ENCODE measurements around the gene PPP1R12B.
A peak's percentile ranks its signal among the peaks of the same experiment; 100 is the strongest.
"Not testable (repeated sequence)": the region's sequence is repeated elsewhere in the genome, so short reads cannot be mapped to it uniquely, and the experiment has no call there.

PPP1R12B gene

DNA sequence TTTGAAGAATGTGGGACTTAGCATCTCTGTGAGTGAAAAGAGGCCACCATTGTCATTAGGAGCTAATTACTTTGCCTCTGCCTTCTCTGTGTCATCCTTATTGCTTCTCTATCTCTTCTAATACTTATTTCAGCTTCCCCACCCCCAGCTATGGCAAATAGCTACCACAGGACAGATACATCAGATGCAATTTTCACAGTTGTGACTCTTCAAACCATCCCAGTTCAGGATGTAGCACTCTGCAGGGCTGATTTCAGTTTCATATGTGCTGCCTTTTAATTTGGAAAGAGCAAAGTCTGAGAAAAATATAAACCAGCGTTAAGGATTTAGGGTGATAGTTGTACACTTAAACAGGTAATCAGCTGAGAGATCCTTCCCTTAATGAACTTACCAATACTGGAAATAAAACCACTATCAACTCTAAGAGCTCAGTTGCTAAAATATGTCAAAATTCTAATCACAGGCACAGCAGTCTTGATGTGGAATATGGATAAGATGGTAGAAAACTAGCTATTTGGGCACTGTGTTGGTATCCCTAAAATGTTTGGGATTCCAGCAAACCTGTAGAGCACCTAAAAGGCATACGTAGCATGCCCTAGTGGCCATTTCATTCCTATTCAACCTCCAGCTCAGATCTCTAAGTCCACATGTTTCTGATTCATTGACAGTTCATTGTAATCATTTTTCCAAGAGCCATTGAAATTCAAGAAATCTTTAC, 213.4 kb downstream of the PPP1R12B start:
- no peak for DNase-seq (ENCODE audit: low read depth)

DNA sequence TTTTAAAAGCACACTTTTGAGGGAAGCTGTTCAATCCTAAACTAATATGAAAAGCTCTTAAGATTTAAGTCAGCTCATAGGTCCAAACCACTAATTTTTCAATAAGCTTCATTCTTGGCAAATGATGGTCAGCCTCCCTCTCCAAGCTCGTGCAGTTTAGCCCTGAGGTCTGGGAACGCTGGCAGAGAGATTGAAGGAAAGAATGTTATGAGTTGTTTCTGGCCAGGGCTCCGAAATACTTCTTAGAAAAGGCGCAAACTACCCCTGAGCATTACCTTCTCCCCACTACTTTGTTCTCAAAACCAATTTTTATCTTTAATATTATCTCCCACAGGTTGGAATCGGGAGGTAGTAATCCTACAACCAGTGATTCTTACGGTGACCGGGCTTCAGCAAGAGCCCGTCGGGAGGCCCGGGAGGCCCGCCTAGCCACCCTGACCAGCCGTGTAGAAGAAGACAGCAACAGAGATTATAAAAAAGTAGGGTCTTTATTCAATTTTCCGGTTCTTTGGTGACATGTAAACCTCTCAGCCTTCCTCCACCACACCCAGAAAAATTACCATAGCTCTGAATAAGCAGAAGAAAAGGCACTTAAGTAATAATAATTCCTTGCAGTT, 214.1 kb downstream of the PPP1R12B start:
- DNase-seq (ENCODE audit: low read depth), result peak; percentile 60

DNA sequence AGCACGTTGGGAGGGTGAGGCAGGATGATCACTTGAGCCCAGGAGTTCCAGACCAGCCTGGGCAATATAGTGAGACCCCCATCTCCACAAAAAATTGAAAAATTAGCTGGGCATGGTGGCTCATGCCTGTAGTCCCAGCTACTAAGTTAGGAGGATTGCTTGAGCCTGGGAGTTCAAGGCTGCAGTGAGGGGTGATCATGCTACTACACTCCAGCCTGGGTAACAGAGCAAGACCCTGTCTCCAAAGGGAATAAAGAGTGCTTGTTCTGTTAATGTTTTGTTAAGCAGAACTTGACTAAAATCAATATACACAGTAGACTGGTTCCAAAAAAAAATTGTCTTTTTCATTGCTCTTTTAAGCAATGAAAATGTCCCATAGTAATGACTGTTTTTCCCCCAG, 215.3 kb downstream of the PPP1R12B start:
- DNase-seq (ENCODE audit: low read depth), result no peak

DNA sequence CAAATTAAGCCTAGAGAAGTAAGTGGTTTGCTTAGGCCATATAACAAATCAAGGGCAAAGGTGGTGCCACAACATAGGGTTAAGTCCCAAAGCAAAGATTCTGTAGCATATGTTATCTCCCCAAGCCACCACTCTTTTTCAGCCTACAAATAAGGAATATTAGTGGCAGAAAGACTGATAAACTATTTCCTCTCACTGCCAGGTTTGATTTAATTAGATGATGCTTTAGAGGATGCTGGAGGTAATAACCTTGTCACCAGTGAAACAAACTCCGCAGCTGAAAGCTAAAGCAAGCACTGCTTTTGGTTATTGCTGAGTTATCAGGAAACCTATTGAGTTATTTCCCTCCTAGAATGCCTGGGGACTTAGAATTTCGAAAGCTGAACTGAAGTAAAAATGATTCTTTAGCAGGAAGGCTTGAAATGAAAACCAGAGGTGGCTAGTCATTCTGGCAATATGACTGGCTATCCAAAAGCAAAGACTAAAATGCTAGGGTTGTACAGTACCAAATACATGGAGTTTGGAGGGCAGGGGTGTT, 216.5 kb downstream of the PPP1R12B start:
- DNase-seq (ENCODE audit: low read depth), result no peak

DNA sequence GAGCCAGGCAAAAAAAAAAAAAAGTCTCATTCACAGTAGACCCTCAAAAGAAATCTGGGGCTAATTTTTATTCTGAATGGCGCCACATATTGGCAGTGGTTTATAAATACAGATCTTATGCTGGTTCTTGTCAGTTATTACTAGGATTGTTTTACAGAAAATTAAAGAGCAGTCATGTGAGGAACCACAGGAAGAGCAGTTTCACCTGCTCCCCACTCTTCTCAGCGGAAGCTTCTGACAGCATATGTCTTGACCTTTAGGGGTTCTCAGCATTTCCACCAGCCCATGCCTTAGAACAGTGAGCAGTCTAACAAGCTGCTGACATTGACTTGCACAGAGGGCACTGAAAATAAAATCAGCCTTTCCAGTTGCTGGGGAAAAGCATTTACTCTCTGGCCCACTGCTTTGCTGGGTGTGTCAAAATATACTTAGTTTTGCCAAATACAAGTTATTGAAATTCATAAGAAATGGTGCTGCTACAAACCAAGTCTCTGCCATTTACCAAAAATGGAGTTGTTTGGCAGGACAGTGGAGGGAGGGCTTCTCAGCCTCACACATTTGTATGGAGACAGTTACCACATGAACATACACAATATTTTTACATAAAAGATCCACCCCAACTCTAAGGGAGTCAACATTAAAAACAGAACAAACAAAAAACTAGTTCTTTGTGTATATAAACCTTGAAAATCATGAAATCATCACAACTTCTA, 217.5 kb downstream of the PPP1R12B start:
- DNase-seq (ENCODE audit: low read depth), result no peak

DNA sequence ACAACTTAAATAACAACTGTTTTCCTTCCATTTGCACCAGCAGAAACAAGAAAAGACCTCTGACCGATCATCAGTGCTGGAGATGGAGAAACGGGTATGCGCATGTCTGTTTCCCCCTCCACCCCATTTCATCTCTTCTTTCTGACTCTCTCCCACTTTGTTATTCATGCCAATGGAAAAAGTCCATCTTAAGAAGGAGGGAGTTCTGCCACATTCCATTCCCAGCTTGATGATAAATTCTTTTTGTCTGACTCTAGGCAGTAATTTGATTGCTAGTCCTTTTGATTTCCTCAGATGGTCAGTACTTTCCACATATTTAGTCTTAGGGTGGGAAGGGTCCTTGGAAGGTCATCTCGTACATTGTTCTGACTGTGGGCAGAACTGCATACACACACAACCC, 219.2 kb downstream of the PPP1R12B start:
- DNase-seq (ENCODE audit: low read depth), result peak; percentile 90

DNA sequence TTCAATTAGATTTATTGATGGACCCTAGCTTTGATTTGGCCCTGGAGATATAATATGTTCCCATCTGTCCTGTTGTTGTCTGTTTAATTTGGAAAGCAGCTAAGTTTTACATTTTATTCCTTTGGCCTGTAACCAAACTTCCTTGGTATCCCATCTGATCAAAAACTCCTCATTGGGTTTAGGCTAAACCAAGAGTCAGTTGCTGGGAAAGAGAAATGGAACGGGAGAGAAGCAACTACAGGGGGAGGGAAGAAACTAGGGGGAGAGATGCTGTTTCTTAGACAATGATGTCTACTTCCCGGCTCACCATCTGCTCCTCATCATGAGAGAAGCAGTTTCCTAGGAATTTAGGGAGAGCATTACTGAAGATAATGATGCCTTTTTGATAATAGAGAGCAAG, 219.9 kb downstream of the PPP1R12B start:
- DNase-seq (ENCODE audit: low read depth), result peak; percentile 70

DNA sequence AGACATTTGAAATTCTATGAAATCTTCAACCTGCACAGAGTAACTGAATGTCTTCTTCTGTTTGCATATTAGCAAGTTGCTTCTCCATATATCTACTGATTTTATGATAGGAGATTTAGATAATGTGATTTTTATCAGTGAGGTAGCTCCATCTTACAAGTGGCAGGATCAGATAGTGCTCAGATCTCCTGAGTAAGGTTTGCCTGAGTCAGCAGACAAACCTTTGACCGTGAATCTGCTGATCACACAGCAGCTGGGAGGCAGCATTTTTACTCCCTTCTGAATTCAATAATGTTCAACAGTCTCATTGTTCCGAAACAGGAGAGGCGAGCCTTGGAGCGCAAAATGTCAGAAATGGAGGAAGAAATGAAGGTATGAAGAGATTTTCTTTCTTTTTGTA, 220.3 kb downstream of the PPP1R12B start:
- DNase-seq (ENCODE audit: low read depth), result no peak

DNA sequence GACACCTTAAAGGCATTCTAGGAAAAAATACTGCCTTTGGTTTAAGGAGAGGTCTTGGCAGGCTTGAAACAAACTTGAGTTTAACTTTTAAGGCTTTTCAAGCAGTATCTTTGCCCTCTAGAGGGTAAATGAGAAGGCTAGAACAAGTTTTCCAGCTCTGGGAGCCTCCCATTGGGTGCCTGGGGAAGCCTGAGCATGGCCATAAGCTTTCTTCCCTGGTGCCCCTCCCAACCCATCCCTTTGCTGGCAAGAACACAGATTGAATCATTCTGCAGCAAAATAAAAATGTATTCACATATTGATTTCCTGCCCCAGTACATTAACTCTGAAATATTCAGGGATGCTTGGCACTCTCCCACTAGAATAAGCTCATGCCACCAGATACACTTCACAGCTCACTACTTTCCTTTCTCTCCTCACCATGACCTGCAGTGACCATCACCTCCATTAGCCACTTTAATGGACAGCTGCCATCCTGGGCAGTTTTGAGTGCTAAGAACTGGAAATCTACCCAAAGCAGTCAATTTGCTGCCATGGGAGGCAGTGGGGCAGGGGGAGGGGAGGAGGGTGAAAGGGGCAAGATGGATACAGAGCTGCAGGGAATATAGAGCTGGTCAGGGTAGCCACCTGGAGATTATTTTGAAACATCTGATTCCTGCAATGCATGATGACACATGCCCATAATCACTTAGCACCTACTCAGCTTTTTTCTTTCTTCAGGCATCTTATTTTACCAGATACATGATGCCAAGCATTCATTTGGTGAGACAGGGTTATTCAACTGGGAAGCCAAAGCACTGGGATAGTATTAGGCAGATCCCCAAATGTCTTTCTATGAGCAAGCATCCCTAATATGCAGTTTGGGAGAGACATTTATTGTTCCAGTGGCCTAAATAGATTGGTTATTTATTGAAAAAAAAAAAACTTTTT, 221.2 kb downstream of the PPP1R12B start:
- no peak for DNase-seq (ENCODE audit: low read depth)

DNA sequence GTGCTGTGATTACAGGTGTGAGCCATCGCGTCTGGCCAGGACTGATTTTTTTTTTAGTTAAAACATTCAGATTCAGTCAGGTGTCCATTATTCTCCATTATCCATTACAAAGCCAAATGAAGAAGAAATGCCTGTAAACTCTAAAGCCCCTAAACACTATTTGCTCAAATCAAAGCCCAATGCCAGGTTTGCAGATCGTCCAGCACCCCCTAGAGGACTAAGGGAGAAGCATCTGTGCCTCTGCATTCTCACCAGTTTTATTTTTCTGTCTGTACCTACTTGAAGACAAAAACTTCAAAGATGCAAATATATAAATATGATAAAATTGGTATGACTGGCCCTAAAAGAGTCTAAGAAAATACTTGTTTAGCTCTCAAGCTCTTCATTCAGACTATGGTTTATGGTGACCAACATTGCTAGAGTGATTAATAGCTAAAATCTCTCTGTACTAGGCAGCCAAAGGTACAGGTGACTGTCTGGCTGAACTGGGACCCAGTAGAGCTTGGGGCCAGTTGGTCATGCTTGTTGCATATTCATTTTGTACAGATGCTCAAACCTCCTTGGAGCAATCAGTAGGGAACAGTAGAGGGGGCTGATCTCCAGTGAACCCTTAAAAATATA, 223.3 kb downstream of the PPP1R12B start:
- DNase-seq (ENCODE audit: low read depth), result peak; percentile 67

DNA sequence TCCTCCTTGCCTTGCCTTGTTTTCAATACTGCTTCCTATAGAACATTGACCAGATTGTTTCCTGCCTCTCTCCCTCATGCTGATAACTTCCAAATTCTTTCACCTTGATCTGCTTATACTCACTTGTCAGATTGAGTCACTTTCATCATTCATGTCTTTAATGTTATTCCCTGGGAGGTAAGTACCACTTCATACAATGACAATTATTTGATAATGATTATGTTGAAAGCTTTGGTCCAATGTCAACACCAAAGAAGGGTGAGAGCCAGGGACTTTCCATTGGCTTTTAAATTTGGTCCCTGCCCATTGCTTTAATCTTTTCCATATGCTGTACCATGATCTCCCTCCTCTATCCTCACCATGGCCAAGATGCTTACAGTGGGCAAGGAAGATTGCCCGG, 224.4 kb downstream of the PPP1R12B start:
- DNase-seq (ENCODE audit: low read depth), result no peak

DNA sequence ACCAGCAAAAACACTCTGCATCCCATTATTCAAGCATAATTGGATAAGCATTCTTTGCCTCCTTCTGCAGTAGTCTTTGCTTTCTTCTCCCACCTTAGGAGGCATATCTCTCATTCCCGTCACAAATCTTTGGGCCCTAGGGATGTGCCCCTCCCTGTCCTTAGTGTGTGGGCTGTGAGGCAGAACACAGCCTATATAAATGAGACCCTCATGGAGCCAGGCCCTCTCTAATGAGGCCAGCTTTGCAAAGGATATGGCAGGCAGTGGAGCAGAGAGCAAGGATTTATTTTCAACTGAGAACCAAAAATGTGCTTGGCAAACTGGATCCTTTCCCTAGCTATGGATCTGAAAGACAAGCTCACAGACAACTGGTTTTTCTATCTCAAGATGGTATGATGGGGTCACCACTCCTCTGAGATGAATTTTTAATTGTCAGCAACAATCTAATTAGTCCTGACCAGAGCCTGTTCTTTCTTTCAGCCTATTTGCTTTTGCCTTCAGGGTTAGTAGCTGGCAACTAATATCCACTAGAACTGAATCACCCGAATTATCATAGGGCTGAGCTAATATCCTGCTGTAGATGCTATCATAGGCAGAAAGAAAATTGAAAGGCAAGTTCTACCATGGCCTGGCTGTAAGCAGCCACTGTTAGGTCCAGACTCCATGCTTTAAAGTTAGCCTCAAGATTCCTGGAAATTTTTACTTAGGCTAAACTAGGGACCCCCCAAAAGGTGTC, 227.6 kb downstream of the PPP1R12B start:
- DNase-seq (ENCODE audit: low read depth), result peak; percentile 84

DNA sequence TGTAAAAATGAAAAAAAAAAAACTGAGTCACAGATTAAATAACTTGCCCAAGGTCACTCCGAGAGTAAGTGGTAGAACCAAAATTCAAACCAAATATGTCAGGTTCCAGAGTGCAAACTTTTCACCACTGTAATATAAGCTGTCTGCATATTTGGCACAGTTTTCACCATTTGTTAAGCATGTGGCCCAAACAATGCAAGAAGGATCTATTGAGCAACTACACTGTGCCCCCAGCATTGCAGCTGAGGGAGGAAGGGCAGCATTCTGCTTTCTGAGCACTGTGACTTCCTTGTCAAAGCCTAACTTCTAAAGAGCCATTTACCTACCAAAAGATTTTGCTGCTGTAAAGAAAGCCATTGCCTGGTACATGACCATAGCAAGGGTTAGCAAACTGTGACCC, 228.3 kb downstream of the PPP1R12B start:
- DNase-seq (ENCODE audit: low read depth), result peak; percentile 94

DNA sequence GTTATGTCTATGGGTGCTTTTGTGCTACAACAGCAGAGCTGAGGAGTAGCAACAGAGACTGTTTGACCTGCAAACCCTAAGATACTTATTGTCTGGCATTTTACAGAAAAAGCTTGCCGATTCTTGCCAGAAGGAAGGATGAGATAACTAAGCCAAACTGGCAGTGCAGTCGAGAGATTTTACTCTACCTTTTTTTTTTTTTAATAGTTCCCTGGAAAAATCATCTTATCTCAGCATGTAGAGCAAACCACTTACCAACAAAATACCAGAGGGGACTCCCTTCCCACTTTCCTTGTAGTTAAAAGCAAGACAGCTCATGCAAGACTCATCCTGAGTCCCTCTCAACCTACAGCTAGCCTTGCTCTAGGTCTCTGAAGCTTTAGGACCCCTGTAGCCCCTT, 228.9 kb downstream of the PPP1R12B start:
- DNase-seq (ENCODE audit: low read depth), result peak; percentile 62

DNA sequence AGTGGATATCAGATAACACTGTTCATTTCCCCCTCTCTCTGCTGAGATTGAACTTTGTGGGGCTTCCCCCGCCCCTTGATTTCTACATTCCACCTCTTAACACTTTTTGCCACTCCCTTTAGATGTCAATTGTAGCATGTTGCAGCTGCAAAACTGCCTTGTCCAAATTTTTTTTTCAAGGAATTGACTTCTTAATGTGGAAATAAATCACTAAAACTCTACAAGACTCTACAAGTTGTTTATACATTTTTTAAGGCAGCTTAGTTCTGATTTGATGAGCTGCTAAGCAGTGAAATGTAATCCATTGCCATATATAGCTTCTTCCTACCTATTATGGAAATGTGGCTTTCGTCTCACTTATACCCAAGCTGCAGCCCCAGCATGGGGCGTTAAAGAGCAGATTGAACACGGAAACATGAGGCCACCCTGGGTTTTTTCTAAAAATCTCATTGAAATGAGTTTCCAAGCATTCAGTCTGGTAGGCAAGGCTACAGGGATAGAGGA, 229.6 kb downstream of the PPP1R12B start:
- peak; percentile 86 for DNase-seq (ENCODE audit: low read depth)

DNA sequence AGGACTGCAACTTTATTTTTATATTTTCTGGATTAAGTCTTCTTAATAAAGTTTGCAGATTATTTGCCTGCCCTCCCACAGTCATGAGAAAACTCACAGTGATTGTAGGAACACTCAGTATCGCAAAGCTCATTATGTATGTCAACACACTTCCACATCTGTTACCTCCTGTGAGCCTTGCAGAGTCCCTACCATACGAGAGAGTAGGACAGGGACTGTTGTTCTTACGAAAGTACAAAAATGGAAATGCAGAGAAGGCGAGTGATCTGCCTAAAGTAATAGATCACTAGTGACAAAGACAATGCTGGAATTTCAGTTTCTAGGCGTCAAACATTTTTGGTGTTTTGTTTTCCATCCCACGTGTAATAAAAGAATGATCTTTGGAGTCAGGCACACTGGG, 230.1 kb downstream of the PPP1R12B start:
- DNase-seq (ENCODE audit: low read depth), result no peak

DNA sequence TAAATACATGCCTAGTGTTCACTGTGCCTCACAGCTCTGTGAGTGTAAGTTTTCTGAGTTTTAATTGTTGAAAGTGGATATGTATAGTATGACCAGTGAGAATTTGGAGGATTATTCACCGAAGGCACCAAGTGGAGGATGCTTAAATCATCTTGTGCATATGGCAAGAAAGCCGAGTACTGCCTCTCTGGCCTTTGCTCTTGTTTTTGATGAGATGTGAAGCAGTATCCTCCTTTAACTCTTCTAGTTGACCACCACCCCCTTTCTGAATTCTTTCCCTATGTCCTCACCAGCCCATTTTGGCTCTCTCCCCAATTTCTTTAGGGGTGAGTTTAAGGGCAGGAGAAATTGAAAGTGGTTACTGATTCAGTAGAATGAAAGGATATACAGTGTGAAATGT, 231.3 kb downstream of the PPP1R12B start:
- peak; percentile 97 for DNase-seq (ENCODE audit: low read depth)

DNA sequence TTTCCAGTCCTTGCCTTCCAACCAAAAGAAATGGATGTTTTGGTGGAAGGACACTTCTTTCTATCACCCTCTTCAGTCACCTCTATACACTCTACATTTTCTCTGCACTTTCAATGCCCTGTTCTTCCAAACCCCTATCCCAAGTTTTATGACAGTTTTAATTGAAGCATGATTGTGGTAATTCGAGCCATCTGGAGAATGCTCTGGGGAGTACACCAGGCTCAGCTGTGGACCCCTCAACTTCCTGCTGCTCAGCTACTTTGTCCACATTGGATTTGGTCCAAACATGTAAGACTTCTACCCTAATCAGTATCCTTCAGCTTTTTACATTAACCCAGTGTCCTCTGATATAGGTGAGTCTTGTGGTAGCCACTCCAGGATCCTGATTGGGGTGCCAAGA, 232.1 kb downstream of the PPP1R12B start:
- DNase-seq (ENCODE audit: low read depth), result peak; percentile 70

DNA sequence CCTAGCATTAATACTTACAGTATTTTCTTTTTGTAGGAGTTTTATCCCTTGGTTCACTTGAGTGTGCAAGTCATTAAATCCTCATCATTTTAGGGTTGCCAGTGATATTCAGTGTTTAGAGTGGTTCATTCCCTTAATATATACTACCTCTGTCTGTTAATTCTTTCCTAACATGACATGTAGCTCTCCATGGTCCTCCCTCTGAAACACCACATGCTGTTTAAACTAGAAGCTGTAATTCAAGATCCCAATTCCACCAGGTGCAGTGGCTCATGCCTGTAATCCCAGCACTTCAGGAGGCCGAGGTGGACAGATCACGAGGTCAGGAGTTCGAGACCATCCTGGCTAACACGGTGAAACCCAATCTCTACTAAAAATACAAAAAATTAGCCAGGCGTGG, 233.9 kb downstream of the PPP1R12B start:
- DNase-seq (ENCODE audit: low read depth), result not testable (repeated sequence)
